Muscle layer of colon (tissue), 2 donors: ENCODE measurements around the gene YRDC.
A peak's percentile ranks its signal among the peaks of the same experiment; 100 is the strongest.

Source experiments
- H3K27ac ChIP-seq: one replicate; pipeline ENCODE4 v1.7.0; 2013; ENCODE audit warnings: low read depth, mild to moderate bottlenecking, low read length, moderate library complexity
- H3K27me3 ChIP-seq, 2 donors: one replicate each; pipeline ENCODE4 v1.7.0; 2013; ENCODE audit warnings: low read length in 2 of 2, mild to moderate bottlenecking in 2 of 2; ENCODE audit not compliant: insufficient read depth in 2 of 2, control insufficient read depth in 1 of 2
- H3K36me3 ChIP-seq: one replicate; pipeline ENCODE4 v1.7.0; 2013; ENCODE audit warnings: mild to moderate bottlenecking, low read length; ENCODE audit not compliant: insufficient read depth
- H3K4me1 ChIP-seq: one replicate; pipeline ENCODE4 v1.7.0; 2013; ENCODE audit warnings: mild to moderate bottlenecking, low read length; ENCODE audit not compliant: insufficient read depth
- H3K4me3 ChIP-seq, 2 donors: one replicate each; pipeline ENCODE4 v1.7.0; 2013; ENCODE audit warnings: low read length in 2 of 2, low read depth in 1 of 2, mild to moderate bottlenecking in 1 of 2, moderate library complexity in 1 of 2
- H3K9ac ChIP-seq: one replicate; pipeline ENCODE4 v1.7.0; 2013; ENCODE audit warnings: low read length
- H3K9me3 ChIP-seq: one replicate; pipeline ENCODE4 v1.7.0; 2013; ENCODE audit warnings: mild to moderate bottlenecking, low read length
- donor health status: abdominal sarcoma.
- donor health status: Adenocarcinoma of cecum.

YRDC gene

DNA sequence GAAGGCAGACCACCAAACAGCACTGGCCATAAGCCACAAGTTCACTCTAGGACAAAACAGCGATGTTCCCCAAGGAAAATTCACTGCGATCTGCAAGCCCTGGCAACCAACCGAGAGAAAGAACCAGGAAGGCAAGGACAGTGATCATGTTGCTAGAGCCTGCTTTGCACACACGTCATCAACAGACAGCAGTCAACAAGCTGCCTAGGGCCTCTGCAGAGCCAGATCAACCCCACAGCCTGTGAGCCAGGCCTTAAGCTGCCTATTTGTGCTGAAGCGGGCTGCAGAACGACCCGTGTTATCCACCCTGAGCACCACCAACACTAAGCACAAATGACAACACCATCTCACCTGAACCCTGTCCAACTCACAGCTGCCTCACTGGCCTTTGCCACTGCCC lies 6.2 kb upstream of the YRDC start:
- no peak overlapping the region for H3K27ac ChIP-seq

DNA sequence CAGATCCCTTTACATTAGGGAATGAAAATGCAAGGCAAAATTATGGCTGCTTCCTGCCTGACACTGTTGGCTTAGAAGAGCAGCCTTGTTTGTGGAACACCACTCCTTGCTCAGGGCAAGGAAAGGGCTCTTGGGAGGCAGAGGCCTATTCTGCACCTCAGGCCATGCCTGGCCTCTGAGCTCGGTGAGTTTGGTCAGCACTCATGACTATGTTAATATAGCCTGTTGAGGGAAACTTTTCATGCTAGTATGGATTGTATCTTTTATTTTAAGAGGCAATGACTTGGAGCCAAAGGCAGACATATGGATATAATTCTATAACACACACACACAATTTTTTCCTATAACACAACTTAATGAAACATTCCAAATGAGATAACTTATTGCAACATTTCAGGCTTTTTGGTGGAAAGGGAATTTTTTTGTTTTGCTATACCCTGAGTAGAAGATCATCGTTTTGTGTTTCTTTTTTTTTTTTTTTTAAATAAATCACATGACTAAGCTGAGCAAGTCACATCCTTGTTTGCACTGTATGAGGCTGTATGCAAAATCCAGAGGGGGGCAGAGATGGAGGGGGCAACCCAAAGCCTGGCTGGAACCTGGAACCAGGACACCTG lies 5.6 kb upstream of the YRDC start:
- Histone ChIP-seq H3K4me1 (peaks cover 12% of the 10 kb centered on the region), H3K9ac (no peak overlapping the region), H3K4me3 (no peak overlapping the region), H3K36me3 (peaks cover 28% of the 10 kb centered on the region), H3K9me3 (no peaks in the 10 kb centered on the region), H3K27ac (no peak overlapping the region), H3K27me3 (no peaks in the 10 kb centered on the region)

More for the DNA sequence above, 6.2 kb upstream of the YRDC start:
- Histone ChIP-seq H3K27me3 (no peaks in the 10 kb centered on the region), H3K36me3 (peaks cover 28% of the 10 kb centered on the region), H3K9ac (no peak overlapping the region), H3K4me3 (no peak overlapping the region), H3K9me3 (no peaks in the 10 kb centered on the region), H3K4me1 (peaks cover 8% of the 10 kb centered on the region)

DNA sequence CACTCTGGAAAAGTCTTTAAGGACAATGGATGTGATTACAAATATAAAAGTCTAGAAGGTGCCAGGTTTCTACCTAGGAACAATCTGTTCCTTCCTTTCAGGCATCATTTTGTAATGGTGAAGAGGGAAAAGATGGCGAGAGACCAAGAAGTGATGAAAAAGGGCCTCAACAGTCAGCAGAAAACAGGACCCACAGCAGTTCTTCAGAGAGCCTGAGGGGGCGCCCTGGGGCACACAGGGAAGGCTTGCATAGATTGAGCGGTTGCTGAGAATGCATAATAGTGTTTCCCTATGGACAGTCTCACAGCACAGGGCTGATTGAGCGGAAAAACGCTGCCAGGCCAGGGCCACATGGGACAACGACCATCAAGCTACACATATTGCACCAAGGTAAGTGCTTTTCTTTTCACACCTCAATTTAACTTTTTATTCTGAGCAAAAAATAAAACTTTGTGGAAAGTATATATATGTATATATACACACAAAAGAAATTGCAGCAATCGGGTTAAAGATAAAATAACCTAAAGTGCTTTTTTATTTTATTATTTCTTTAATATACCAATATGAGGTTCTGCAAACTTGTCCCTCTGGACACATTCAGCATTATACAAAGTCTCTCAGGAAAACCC lies 3.1 kb upstream of the YRDC start:
- Histone ChIP-seq H3K36me3 (peaks cover 25% of the 10 kb centered on the region), H3K4me1 (peaks cover 24% of the 10 kb centered on the region), H3K4me3 (no peak overlapping the region), H3K27ac (no peak overlapping the region), H3K9me3 (no peaks in the 10 kb centered on the region), H3K27me3 (no peaks in the 10 kb centered on the region), H3K9ac (no peak overlapping the region)

DNA sequence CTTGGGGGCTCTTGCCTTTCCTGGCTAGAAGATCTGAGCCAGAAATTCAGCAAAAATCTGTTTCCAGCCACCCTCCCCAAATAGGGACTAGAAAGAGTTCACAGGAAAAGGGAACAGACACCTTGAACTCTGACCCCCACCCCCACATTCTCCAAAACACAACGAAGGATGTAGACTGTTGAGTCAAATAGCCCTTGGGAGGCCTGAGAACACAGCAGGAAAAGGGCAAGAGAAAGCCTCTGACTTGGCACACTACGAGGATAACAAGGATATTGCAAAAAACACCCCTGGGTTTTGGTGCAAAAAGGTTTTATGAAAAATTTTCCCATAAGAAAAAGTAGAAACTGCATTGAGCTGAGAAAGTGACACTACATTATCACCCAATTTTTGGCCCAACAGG lies 1.9 kb upstream of the YRDC start:
- Histone ChIP-seq H3K4me3 (no peak overlapping the region), H3K9ac (no peak overlapping the region), H3K9me3 (no peaks in the 10 kb centered on the region), H3K27ac (no peak overlapping the region), H3K27me3 (no peaks in the 10 kb centered on the region), H3K36me3 (peaks cover 23% of the 10 kb centered on the region), H3K4me1 (peaks cover 24% of the 10 kb centered on the region)

DNA sequence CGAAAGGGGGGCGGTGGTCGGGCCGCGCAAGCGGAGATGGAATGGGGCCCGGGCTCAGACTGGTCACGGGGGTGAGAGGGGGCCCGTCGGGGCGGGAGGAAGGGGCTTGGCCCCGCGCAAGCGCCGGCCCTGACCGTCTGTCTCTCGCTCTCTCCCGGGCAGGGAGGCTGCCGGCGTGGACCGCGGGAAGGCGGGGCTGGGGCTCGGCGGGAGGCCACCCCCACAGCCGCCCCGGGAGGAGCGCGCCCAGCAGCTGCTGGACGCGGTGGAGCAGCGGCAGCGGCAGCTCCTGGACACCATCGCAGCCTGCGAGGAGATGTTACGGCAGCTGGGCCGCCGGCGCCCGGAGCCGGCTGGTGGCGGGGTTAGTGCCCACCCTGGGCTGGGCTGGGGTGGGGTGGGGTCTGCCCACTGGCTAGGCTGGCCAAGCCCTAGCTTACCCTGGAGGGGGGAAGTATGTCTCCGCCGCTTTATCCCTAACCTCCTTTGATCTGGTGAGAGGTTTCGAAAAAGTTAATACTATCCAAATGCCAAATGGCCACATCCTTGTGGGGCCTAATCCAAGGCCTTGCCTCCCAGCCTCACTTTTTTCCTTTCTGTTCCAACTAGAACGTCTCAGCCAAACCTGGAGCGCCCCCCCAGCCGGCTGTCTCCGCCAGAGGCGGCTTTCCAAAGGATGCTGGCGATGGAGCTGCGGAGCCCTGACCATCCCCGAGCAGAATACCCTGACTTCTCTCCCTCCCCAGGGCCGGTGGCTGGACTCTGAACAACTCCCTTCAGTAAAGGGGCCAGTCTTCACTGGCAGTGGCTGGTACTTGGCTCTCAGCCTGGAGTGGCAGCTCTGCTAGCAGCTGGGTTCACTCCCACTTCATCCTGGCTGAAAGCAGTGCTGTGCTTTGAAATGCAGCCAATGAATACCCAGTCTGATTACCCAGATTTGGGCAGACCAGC lies 636 bp upstream of the YRDC start:
- no peaks in the 10 kb centered on the region for H3K27me3 ChIP-seq
- peak overlapping the region; percentile 62 for H3K27ac ChIP-seq
- peaks cover 31% of the 10 kb centered on the region for H3K36me3 ChIP-seq
- no peaks in the 10 kb centered on the region for H3K9me3 ChIP-seq
- peak overlapping the region; percentile 63 for H3K9ac ChIP-seq
- H3K4me3 ChIP-seq, result peak overlapping the region; percentile 63 to 67
- H3K4me1 ChIP-seq, result peaks cover 24% of the 10 kb centered on the region

DNA sequence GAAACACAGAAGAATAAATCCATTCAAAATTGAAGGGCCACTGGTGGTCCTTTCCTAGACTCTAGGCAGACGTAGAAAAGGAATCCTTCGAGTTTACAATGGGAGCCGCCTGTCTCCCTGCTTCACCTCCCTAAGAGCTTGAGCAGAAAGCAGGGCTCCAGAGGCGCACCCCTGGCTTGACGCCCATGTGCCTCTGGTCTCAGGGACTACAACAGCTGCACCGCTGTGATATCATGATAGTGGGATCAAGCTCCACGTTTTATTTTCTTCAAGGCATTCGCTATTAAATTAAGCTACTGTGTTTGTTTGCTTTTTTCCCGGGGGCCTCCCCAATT lies 821 bp downstream of the YRDC start:
- Histone ChIP-seq H3K4me1 (peaks cover 24% of the 10 kb centered on the region), H3K27ac (peak overlapping the region; percentile 64), H3K36me3 (peaks cover 44% of the 10 kb centered on the region), H3K27me3 (no peaks in the 10 kb centered on the region), H3K9me3 (no peaks in the 10 kb centered on the region), H3K4me3 (peak overlapping the region; percentile 63 to 66), H3K9ac (peak overlapping the region; percentile 80)

DNA sequence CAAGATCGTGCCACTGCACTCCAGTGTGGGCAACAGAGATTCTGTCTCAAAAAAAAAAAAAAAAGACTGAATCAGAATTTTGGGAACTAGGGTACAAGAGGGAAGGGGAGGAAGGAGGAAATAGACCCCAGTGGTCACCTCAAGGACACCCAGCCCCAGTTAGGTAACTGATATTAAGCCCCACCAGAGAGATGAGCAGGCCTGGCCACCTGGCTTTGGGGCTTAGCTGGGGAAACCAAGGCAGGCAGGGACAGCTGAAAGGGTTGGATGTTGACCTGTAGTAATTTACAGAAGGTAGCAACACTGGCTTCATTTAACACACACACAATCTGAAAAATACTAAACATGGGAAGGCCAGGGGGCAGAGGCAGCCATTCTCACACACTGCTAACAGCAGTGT lies 5.6 kb downstream of the YRDC start:
- peaks cover 51% of the 10 kb centered on the region for H3K36me3 ChIP-seq
- H3K9ac ChIP-seq, result no peak overlapping the region
- H3K9me3 ChIP-seq, result no peaks in the 10 kb centered on the region
- peaks cover 12% of the 10 kb centered on the region for H3K4me1 ChIP-seq
- no peak overlapping the region for H3K27ac ChIP-seq
- H3K4me3 ChIP-seq, result no peak overlapping the region
- no peaks in the 10 kb centered on the region for H3K27me3 ChIP-seq

DNA sequence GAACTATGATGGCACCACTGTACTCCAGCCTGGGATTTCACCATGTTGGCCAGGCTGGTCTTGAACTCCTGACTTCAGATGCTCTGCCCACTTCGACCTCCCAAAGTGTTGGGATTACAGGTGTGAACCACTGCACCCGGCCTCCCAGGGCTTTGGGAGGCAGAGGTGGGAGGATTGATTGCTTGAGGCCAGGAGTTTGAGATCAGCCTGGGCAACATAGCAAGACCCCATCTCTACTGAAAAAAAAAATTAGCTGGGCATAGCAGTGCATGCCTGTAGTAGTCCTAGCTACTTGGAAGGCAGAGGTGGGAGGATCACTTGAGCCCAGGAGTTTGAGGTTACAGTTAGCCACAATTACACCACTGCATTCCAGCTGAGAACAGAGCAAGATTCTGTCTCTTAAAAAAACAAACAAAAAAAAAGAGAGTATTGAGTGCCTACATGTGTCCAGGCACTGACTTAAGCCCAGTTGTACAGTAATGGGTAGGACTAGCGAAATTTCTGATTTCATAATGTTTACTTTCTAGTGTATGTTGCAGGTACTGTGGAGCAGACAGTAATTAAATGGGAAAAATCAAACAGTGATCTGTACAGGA lies 10.2 kb downstream of the YRDC start:
- Histone ChIP-seq H3K4me3 (no peak overlapping the region), H3K27ac (no peak overlapping the region), H3K27me3 (peaks cover 0 to 4% of the 10 kb centered on the region in 2 donors), H3K4me1 (peaks cover 12% of the 10 kb centered on the region), H3K36me3 (peaks cover 16% of the 10 kb centered on the region), H3K9me3 (no peaks in the 10 kb centered on the region), H3K9ac (no peak overlapping the region)

DNA sequence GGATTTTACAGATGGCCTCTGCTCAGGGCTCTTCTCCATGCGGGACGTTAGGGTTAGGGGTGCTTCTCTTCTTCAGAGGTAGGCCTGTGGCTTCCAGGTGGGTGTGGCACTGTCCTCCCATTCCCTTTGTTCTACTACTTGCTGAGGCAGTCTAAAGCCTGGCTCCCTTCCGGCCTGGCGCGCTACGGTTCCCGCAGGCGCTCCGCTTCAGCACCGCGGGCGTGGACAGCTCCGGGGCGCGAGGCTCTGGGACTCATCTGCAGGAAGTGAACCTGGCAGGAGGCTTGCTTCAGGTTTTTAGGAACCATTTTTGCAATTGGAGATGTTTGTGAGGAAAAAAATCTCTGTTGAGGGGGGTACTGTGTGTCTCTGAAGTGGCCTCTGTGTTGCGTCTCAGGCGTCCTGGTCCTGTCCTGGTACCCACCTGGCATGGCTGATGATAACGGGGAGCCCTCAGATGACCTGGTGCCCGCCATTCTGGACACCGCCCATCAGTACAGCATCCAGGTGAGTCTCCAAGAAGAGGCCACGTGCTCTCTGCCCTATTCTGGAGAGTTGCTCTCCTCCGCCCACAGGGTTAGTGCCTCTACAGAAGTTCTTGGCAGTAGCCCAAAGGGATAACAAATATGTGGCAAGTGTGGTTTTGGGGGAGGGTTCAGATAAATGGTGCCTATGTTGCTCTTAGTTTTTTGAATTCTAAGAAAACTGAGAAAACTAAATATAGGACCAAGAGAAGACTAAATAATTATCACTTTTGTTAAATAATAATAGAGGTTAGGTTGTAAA lies 12.5 kb downstream of the YRDC start:
- Histone ChIP-seq H3K27ac (no peak overlapping the region), H3K4me1 (peaks cover 12% of the 10 kb centered on the region), H3K4me3 (peak overlapping the region in 1 of 2 donors; percentile 31), H3K9me3 (no peaks in the 10 kb centered on the region), H3K36me3 (peaks cover 11% of the 10 kb centered on the region), H3K27me3 (peaks cover 0 to 5% of the 10 kb centered on the region in 2 donors), H3K9ac (no peak overlapping the region)

DNA sequence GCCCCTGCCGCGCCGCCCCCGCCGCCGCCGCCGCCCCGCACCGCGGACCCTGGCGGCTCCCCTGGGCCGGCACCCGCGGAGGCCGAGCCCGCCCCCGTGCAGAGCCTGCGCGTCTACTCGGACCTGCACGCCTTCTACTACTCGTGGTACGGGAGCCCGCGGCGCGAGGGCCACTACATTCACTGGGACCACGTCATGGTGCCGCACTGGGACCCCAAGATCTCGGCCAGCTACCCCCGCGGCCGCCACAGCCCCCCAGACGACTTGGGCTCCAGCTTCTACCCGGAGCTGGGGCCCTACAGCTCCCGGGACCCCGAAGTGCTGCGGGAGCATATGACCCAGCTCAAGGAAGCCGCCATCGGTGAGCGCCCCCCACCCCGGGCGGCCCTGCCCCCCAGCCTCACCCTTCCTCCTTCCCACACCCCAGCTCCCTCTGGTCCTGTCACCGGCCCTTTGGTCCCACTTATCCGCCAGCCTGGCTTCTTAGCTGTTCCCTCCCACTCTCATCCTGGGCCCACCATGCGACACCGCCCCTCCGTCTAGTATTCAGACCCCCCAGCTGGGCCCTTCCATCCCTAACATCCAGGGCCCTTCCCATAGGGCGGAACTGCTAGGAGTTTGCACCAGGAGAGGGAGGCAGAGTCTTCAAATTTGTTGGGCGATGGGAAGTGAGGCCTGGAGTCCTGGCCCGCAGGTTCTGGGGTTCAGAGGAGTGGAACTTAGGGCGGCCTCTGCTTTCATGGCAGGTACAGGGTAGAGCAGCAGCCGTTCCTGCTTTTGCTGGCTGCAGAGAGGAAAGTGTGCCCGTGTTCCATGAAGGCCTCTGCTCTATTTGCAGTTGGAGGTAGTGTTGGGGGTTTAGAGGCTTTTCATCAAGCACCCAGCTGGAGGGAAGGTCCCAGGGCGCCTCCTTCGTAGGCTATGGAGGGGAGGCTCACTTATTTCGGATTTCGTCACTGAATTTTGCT lies 13.4 kb downstream of the YRDC start:
- no peak overlapping the region for H3K27ac ChIP-seq
- H3K36me3 ChIP-seq, result peaks cover 3% of the 10 kb centered on the region
- peaks cover 12% of the 10 kb centered on the region for H3K4me1 ChIP-seq
- peak overlapping the region in 1 of 2 donors; percentile 31 for H3K4me3 ChIP-seq
- H3K9me3 ChIP-seq, result no peaks in the 10 kb centered on the region
- no peak overlapping the region for H3K9ac ChIP-seq
- H3K27me3 ChIP-seq, result peaks cover 0 to 5% of the 10 kb centered on the region in 2 donors
